HCT116 (cell line): ENCODE results near the gene PFKP. TPM values are rescaled to one million over a fixed set of nuclear protein-coding genes. Genes with fewer than 3 reads are reported as not detected.

Experiments used
- ATAC-seq: fragments of 200-7000 bp; cut with Tn5 transposase; 2 replicates; pipeline ENCODE4 v1.9.1; 2020; ENCODE audit warnings: mild to moderate bottlenecking, moderate library complexity
- BruUV-seq: library from RNA; stranded (reverse); fragments of 400-500 nt; replicated peaks from 2 replicates; lab custom pipeline; 2021; lab: Mats Ljungman, UMichigan
- CTCF ChIA-PET: fragments of 300-600 bp; sonication (Branson Sonifier 250); formaldehyde crosslinking; loops from one replicate; lab custom pipeline; 2021; ENCODE audit warnings: antibody characterized with exemption; lab: Charles Lee
- POLR2A ChIA-PET: fragments of 300-600, 350-600 bp; sonication (Branson Sonifier 250); formaldehyde crosslinking; loops from one replicate; lab custom pipeline; 2021; ENCODE audit warnings: antibody characterized with exemption; lab: Charles Lee
- RAD21 ChIA-PET, 2 experiments: fragments of 300-600 bp; sonication (Branson Sonifier 250); formaldehyde crosslinking; loops; one replicate each; lab custom pipeline; 2023; ENCODE audit warnings: low total read pairs in 2 of 2; ENCODE audit not compliant: uncharacterized antibody in 2 of 2, unreplicated experiment in 2 of 2, low non-redundant PET in 1 of 2; lab: Charles Lee
- DNase-seq: peaks from one replicate; pipeline ENCODE4 v3.0.0-alpha.2; 2010; ENCODE audit warnings: low read depth, low spot score
- H2AFZ ChIP-seq: fragments of 200-600 bp; shearing (Covaris generic), sonication (generic); 2 replicates; pipeline ENCODE4 v1.6.1; 2017; ENCODE audit warnings: low read depth, mixed run types, mixed read lengths, antibody characterized with exemption, low read length; ENCODE audit not compliant: poor library complexity, severe bottlenecking
- H3K27ac ChIP-seq: 2 replicates; pipeline ENCODE4 v1.5.1; 2012; ENCODE audit warnings: low read depth, low read length
- H3K27me3 ChIP-seq: fragments of 200-600 bp; sonication (generic); 2 replicates; pipeline ENCODE4 v1.6.1; 2016; ENCODE audit warnings: mixed run types, low read length, mixed read lengths; ENCODE audit not compliant: insufficient read depth
- H3K36me3 ChIP-seq, 2 experiments: fragments of 200-500 bp in 1 of 2; fragments of 200-600 bp in 1 of 2; sonication (Bioruptor generic) in 1 of 2; sonication (generic) in 1 of 2; 2 replicates each; pipeline versions ENCODE4 v1.5.1 to v1.6.1; 2014 to 2016; ENCODE audit warnings: low read length in 2 of 2, inconsistent platforms in 1 of 2, mixed read lengths in 1 of 2, mixed run types in 1 of 2; ENCODE audit not compliant: insufficient read depth in 2 of 2, control insufficient read depth in 1 of 2
- H3K4me1 ChIP-seq, 2 experiments: fragments of 200-600 bp in 1 of 2; sonication (generic) in 1 of 2; 2 replicates each; pipeline versions ENCODE4 v1.5.1 to v1.6.1; 2012 to 2017; ENCODE audit warnings: low read length in 2 of 2, inconsistent platforms in 1 of 2, mild to moderate bottlenecking in 1 of 2, mixed read lengths in 1 of 2, mixed run types in 1 of 2, moderate library complexity in 1 of 2; ENCODE audit not compliant: insufficient read depth in 2 of 2, control insufficient read depth in 1 of 2
- H3K4me2 ChIP-seq: fragments of 200-600 bp; sonication (generic); 2 replicates; pipeline ENCODE4 v1.6.1; 2017; ENCODE audit warnings: mixed run types, low read length, mixed read lengths
- H3K4me3 ChIP-seq, 2 experiments: fragments of 200-600 bp in 1 of 2; sonication (generic) in 1 of 2; replicated peaks in 1 of 2; 2 replicates each; pipeline ENCODE4 v1.5.1; 2011 to 2016; ENCODE audit warnings: low read length in 2 of 2, control low read depth in 1 of 2, low read depth in 1 of 2, mild to moderate bottlenecking in 1 of 2, mixed read lengths in 1 of 2, mixed run types in 1 of 2
- H3K79me2 ChIP-seq: fragments of 200-600 bp; sonication (generic); 2 replicates; pipeline ENCODE4 v1.6.1; 2017; ENCODE audit warnings: mild to moderate bottlenecking, mixed run types, low read length, moderate library complexity, mixed read lengths; ENCODE audit not compliant: insufficient read depth
- H3K9ac ChIP-seq: fragments of 200-600 bp; sonication (generic); 2 replicates; pipeline ENCODE4 v1.6.1; 2016; ENCODE audit warnings: low read length, mixed read lengths
- H3K9me2 ChIP-seq: fragments of 200-600 bp; sonication (generic), shearing (Covaris generic); 2 replicates; pipeline ENCODE4 v1.6.1; 2017; ENCODE audit warnings: mixed run types, mild to moderate bottlenecking, moderate library complexity; ENCODE audit not compliant: insufficient read depth
- H3K9me3 ChIP-seq, 2 experiments: fragments of 200-500 bp in 1 of 2; fragments of 200-600 bp in 1 of 2; sonication (Bioruptor generic) in 1 of 2; sonication (generic) in 1 of 2; 2 replicates each; pipeline ENCODE4 v1.6.1; 2014 to 2017; ENCODE audit warnings: low read length in 2 of 2, mixed read lengths in 2 of 2, inconsistent platforms in 1 of 2, low read depth in 1 of 2, mild to moderate bottlenecking in 1 of 2, mixed run types in 1 of 2, moderate library complexity in 1 of 2; ENCODE audit not compliant: control insufficient read depth in 1 of 2, insufficient read depth in 1 of 2
- H4K20me1 ChIP-seq: fragments of 200-600 bp; sonication (generic), shearing (Covaris generic); 2 replicates; pipeline ENCODE4 v1.6.1; 2017; ENCODE audit warnings: mixed run types, mild to moderate bottlenecking, moderate library complexity; ENCODE audit not compliant: insufficient read depth
- CBX3 ChIP-seq: IDR thresholded peaks from 2 replicates; pipeline ENCODE4 v1.6.1; 2012; ENCODE audit warnings: low read depth
- EGR1 ChIP-seq: IDR thresholded peaks from 2 replicates; pipeline ENCODE4 v1.6.1; 2012; ENCODE audit warnings: low read depth
- ELF1 ChIP-seq: IDR thresholded peaks from 2 replicates; pipeline ENCODE4 v1.6.1; 2012; ENCODE audit warnings: low read depth, borderline replicate concordance
- POLR2A ChIP-seq: IDR thresholded peaks from 2 replicates; pipeline ENCODE4 v1.7.0; 2011; ENCODE audit warnings: borderline replicate concordance; ENCODE audit not compliant: insufficient read depth, insufficient read length; ENCODE audit errors: extremely low read depth
- REST ChIP-seq: IDR thresholded peaks from 2 replicates; pipeline ENCODE4 v1.6.1; 2012; ENCODE audit warnings: low read depth
- SIN3A ChIP-seq: IDR thresholded peaks from 2 replicates; pipeline ENCODE4 v1.6.1; 2012; ENCODE audit warnings: low read depth
- ZFX ChIP-seq: fragments of 450-650 bp; IDR thresholded peaks from 2 replicates; pipeline ENCODE4 v1.6.1; 2017
- ZNF274 ChIP-seq: fragments of 200-500 bp; sonication (Bioruptor generic); IDR thresholded peaks from 2 replicates; pipeline ENCODE4 v1.6.1; 2014; ENCODE audit warnings: mild to moderate bottlenecking, low read depth, low read length, inconsistent platforms
- intact Hi-C: fragments of 100-400 bp; cut with micrococcal nuclease; formaldehyde crosslinking; loops from 2 replicates; pipeline ENCODE4 v1.10.0; 2022
- total RNA-seq: library from RNA; stranded (reverse); gene quantifications from one replicate; pipeline ENCODE4 v1.2.1, GENCODE V29; 2021; ENCODE audit not compliant: unreplicated experiment
- TF ChIP-seq, protein P1 (sequence below): IDR thresholded peaks from 2 replicates; pipeline ENCODE4 v1.6.1; 2012
- TF ChIP-seq, protein P2 (sequence below): IDR thresholded peaks from 2 replicates; pipeline ENCODE4 v1.6.1; 2011; ENCODE audit warnings: mild to moderate bottlenecking, low read length, moderate library complexity; ENCODE audit not compliant: insufficient replicate concordance; ENCODE audit errors: extremely low read depth

PFKP gene
- total RNA-seq, 1 experiment from 2014 or later, result 237 TPM

GRCh38 chr10:3172081-3172445 lies 104.7 kb downstream of the PFKP start (continued):
- no peak for TF ChIP-seq REST

- ChIA-PET POLR2A (interaction anchor here (0.6 to 1.9 kb wide), 7 partner anchors 8 to 1263 kb away, joined by 3 to 11 read pairs (median 4); no protein-coding TSS in a partner anchor), CTCF (interaction anchor here (0.6 to 1.6 kb wide), 3 partner anchors 25 to 1678 kb away, joined by 3 to 6 read pairs (median 5); no protein-coding TSS in a partner anchor), RAD21 (interaction anchor here in 1 of 2 experiments (1.0 to 1.8 kb wide), 2 partner anchors 20 to 25 kb away, joined by 4 to 7 read pairs; no protein-coding TSS in a partner anchor)
- no TSS peak for BruUV-seq
- DNase-seq (peak; percentile 96), ATAC-seq (peak; percentile 90)
- Histone ChIP-seq H4K20me1 (no peaks in the 10 kb centered on the region), H3K79me2 (peaks cover 30% of the 10 kb centered on the region), H2AFZ (no peak within 1 kb of the TSS), H3K9me3 (no peaks in the 10 kb centered on the region), H3K4me2 (peak within 1 kb of the TSS; percentile 85), H3K27me3 (no peaks in the 10 kb centered on the region), H3K4me3 (peak within 1 kb of the TSS; percentile 76 to 79), H3K27ac (peak within 1 kb of the TSS; percentile 76), H3K4me1 (peaks cover 0 to 22% of the 10 kb centered on the region in 2 experiments; a peak in 3 of 4 replicates), H3K36me3 (peaks cover 7 to 19% of the 10 kb centered on the region in 2 experiments; a peak in 2 of 4 replicates), H3K9ac (peak within 1 kb of the TSS; percentile 85), H3K9me2 (no peaks in the 10 kb centered on the region)
- intact Hi-C loops, result loop anchor here (1.0 kb wide), 1 partner anchor 81 kb away; no protein-coding TSS in a partner anchor
- TF ChIP-seq ZFX (peak; percentile 92), ZNF274 (no peak), SIN3A (peak; percentile 96), REST (no peak), EGR1 (no peak), CBX3 (no peak), ELF1 (no peak), POLR2A (peak; percentile 97)
- TF ChIP-seq, protein P1, sequence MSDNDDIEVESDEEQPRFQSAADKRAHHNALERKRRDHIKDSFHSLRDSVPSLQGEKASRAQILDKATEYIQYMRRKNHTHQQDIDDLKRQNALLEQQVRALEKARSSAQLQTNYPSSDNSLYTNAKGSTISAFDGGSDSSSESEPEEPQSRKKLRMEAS, result peak; percentile 94
- TF ChIP-seq, protein P2, sequence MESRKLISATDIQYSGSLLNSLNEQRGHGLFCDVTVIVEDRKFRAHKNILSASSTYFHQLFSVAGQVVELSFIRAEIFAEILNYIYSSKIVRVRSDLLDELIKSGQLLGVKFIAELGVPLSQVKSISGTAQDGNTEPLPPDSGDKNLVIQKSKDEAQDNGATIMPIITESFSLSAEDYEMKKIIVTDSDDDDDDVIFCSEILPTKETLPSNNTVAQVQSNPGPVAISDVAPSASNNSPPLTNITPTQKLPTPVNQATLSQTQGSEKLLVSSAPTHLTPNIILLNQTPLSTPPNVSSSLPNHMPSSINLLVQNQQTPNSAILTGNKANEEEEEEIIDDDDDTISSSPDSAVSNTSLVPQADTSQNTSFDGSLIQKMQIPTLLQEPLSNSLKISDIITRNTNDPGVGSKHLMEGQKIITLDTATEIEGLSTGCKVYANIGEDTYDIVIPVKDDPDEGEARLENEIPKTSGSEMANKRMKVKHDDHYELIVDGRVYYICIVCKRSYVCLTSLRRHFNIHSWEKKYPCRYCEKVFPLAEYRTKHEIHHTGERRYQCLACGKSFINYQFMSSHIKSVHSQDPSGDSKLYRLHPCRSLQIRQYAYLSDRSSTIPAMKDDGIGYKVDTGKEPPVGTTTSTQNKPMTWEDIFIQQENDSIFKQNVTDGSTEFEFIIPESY, result no peak
Observed at GRCh38 chr10:3172446-3173170, 105.3 kb downstream of the PFKP start, which contains the start of gene PITRM1. Gene PITRM1 (minus strand): TSS chr10:3172782. CDS start chr10:3172772, 10 bp downstream.
